GM23338 (cell line): ENCODE measurements around the gene METTL14.

Source experiments
- CTCF ChIP-seq, 2 experiments: fragments of 200-600 bp in 1 of 2; sonication (generic) in 1 of 2; conservative IDR thresholded peaks; 2 replicates each; pipeline versions ENCODE4 v1.5.1 to v1.6.1; 2016 to 2017; ENCODE audit warnings: antibody characterized with exemption in 2 of 2, low read depth in 2 of 2, mild to moderate bottlenecking in 2 of 2, moderate library complexity in 1 of 2
- EZH2 ChIP-seq: fragments of 200-600 bp; sonication (generic); IDR thresholded peaks from one replicate; pipeline ENCODE4 v1.8.0; 2017; ENCODE audit warnings: antibody characterized with exemption, mild to moderate bottlenecking, low read depth; ENCODE audit not compliant: unreplicated experiment
- EZH2phosphoT487 ChIP-seq: fragments of 200-600 bp; sonication (generic); IDR thresholded peaks from one replicate; pipeline ENCODE4 v1.8.1; 2018; ENCODE audit warnings: antibody characterized with exemption; ENCODE audit not compliant: unreplicated experiment
- JUNB ChIP-seq: IDR thresholded peaks from one replicate; pipeline ENCODE4 v1.6.1; 2016; ENCODE audit warnings: antibody characterized with exemption; ENCODE audit not compliant: unreplicated experiment
- POLR2AphosphoS5 ChIP-seq: IDR thresholded peaks from 2 replicates; pipeline ENCODE4 v1.6.1; 2016; ENCODE audit warnings: antibody characterized with exemption, low read depth
- STAT1 ChIP-seq: IDR thresholded peaks from one replicate; pipeline ENCODE4 v1.6.1; 2016; ENCODE audit warnings: antibody characterized with exemption; ENCODE audit not compliant: unreplicated experiment
- ZNF114 ChIP-seq: fragments of 250-450 bp; sonication (Bioruptor Pico); IDR thresholded peaks from 2 replicates; pipeline ENCODE4 v1.5.0; 2020; ENCODE audit warnings: mild to moderate bottlenecking, moderate library complexity
- TF ChIP-seq, protein P1 (sequence below): IDR thresholded peaks from one replicate; pipeline ENCODE4 v1.6.1; 2018; ENCODE audit warnings: antibody characterized with exemption; ENCODE audit not compliant: unreplicated experiment

GRCh38 chr4:118755438-118756226 is 70.4 kb downstream of the METTL14 start:
- no peak for TF ChIP-seq CTCF (conservative IDR thresholded peaks at IDR 0.05; ENCODE audit: low read depth in 2 of 2)
- TF ChIP-seq EZH2, result no peak
- no peak for TF ChIP-seq POLR2AphosphoS5
- TF ChIP-seq, protein P1, sequence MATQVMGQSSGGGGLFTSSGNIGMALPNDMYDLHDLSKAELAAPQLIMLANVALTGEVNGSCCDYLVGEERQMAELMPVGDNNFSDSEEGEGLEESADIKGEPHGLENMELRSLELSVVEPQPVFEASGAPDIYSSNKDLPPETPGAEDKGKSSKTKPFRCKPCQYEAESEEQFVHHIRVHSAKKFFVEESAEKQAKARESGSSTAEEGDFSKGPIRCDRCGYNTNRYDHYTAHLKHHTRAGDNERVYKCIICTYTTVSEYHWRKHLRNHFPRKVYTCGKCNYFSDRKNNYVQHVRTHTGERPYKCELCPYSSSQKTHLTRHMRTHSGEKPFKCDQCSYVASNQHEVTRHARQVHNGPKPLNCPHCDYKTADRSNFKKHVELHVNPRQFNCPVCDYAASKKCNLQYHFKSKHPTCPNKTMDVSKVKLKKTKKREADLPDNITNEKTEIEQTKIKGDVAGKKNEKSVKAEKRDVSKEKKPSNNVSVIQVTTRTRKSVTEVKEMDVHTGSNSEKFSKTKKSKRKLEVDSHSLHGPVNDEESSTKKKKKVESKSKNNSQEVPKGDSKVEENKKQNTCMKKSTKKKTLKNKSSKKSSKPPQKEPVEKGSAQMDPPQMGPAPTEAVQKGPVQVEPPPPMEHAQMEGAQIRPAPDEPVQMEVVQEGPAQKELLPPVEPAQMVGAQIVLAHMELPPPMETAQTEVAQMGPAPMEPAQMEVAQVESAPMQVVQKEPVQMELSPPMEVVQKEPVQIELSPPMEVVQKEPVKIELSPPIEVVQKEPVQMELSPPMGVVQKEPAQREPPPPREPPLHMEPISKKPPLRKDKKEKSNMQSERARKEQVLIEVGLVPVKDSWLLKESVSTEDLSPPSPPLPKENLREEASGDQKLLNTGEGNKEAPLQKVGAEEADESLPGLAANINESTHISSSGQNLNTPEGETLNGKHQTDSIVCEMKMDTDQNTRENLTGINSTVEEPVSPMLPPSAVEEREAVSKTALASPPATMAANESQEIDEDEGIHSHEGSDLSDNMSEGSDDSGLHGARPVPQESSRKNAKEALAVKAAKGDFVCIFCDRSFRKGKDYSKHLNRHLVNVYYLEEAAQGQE, result no peak
- TF ChIP-seq EZH2phosphoT487, result no peak
- no peak for TF ChIP-seq ZNF114
- TF ChIP-seq STAT1, result no peak
- no peak for TF ChIP-seq JUNB
